ENCODE measurements around the gene KRT38.
"Not testable (repeated sequence)": the region's sequence is repeated elsewhere in the genome, so short reads cannot be mapped to it uniquely, and the experiment has no call there.

DNA sequence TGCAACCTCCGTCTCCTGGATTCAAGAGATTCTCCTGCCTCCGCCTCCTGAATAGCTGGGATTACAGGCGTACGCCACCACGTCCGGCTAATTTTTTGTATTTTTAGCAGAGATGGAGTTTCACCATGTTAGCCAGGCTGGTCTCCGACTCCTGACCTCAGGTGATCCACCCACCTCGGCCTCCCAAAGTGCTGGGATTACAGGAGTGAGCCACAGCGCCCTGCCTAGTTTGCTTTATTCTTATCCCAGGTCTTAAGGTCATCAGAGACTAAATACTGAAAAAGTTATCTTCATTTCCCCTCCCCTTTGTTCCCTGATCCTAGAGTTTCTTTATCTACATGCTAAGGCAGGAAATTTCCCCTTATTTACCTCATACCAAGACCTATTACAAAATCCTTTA lies 10.4 kb downstream of the KRT38 start:
- TF ChIP-seq, protein P1, sequence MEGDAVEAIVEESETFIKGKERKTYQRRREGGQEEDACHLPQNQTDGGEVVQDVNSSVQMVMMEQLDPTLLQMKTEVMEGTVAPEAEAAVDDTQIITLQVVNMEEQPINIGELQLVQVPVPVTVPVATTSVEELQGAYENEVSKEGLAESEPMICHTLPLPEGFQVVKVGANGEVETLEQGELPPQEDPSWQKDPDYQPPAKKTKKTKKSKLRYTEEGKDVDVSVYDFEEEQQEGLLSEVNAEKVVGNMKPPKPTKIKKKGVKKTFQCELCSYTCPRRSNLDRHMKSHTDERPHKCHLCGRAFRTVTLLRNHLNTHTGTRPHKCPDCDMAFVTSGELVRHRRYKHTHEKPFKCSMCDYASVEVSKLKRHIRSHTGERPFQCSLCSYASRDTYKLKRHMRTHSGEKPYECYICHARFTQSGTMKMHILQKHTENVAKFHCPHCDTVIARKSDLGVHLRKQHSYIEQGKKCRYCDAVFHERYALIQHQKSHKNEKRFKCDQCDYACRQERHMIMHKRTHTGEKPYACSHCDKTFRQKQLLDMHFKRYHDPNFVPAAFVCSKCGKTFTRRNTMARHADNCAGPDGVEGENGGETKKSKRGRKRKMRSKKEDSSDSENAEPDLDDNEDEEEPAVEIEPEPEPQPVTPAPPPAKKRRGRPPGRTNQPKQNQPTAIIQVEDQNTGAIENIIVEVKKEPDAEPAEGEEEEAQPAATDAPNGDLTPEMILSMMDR (IDR thresholded peaks at IDR 0.05; ENCODE audit: low read depth, low read length, missing input control), result not testable (repeated sequence)
- not testable (repeated sequence) for TF ChIP-seq SP1 (IDR thresholded peaks at IDR 0.05); ZBTB33 (IDR thresholded peaks at IDR 0.05); YY1 (IDR thresholded peaks at IDR 0.05); RAD21 (IDR thresholded peaks at IDR 0.05); MAX (IDR thresholded peaks at IDR 0.05); TAF1 (conservative IDR thresholded peaks at IDR 0.05); HNF4A (conservative IDR thresholded peaks at IDR 0.05)
